Common myeloid progenitor, CD34-positive (primary cell): Measurements from ENCODE around the gene ALDH16A1.
A peak's percentile ranks its signal among the peaks of the same experiment; 100 is the strongest.

Experiments used
- CTCF ChIA-PET: fragments of 350-600 bp; sonication (Branson Sonifier 250); formaldehyde crosslinking; loops from one replicate; lab custom pipeline; 2021; ENCODE audit warnings: antibody characterized with exemption; lab: Charles Lee
- POLR2A ChIA-PET: fragments of 350-600 bp; sonication (Branson Sonifier 250); formaldehyde crosslinking; loops from one replicate; lab custom pipeline; 2021; ENCODE audit warnings: antibody characterized with exemption; lab: Charles Lee
- DNase-seq, 3 donors: peaks; one replicate each; pipeline versions ENCODE4 v3.0.0 to v3.0.0-alpha.2; 2013
- H3K27ac ChIP-seq, 2 experiments: 1 replicate in 1 of 2; 2 replicates in 1 of 2; pipeline ENCODE4 v1.7.0; 2013; ENCODE audit warnings: inconsistent platforms in 2 of 2, low read length in 2 of 2, mild to moderate bottlenecking in 2 of 2, low read depth in 1 of 2, moderate library complexity in 1 of 2; ENCODE audit not compliant: severe bottlenecking in 2 of 2, insufficient read depth in 1 of 2, poor library complexity in 1 of 2
- H3K27me3 ChIP-seq, 5 experiments: replicated peaks in 2 of 5; 1 replicate in 3 of 5; 2 replicates in 2 of 5; pipeline versions ENCODE4 v1.6.1 to v1.7.0; 2013; ENCODE audit warnings: low read length in 4 of 5, mild to moderate bottlenecking in 2 of 5, moderate library complexity in 2 of 5, inconsistent platforms in 1 of 5; ENCODE audit not compliant: insufficient read depth in 5 of 5, control insufficient read depth in 4 of 5
- H3K36me3 ChIP-seq, 4 experiments: 1 replicate in 2 of 4; 2 replicates in 2 of 4; pipeline versions ENCODE4 v1.6.1 to v1.7.0; 2013; ENCODE audit warnings: low read length in 3 of 4, control low read depth in 1 of 4, mild to moderate bottlenecking in 1 of 4; ENCODE audit not compliant: control insufficient read depth in 4 of 4, insufficient read depth in 4 of 4
- H3K4me1 ChIP-seq, 4 experiments: 1 replicate in 3 of 4; 2 replicates in 1 of 4; pipeline versions ENCODE4 v1.6.1 to v1.7.1; 2013; ENCODE audit warnings: low read length in 3 of 4, mild to moderate bottlenecking in 3 of 4, control low read depth in 1 of 4, inconsistent platforms in 1 of 4, moderate library complexity in 1 of 4; ENCODE audit not compliant: control insufficient read depth in 4 of 4, insufficient read depth in 4 of 4; ENCODE audit errors: control extremely low read depth in 1 of 4
- H3K4me3 ChIP-seq, 7 experiments: 1 replicate in 4 of 7; 2 replicates in 3 of 7; pipeline versions ENCODE4 v1.5.1 to v1.7.0; 2013; ENCODE audit warnings: mild to moderate bottlenecking in 7 of 7, low read length in 6 of 7, moderate library complexity in 6 of 7, inconsistent platforms in 2 of 7, low read depth in 2 of 7, control low read depth in 1 of 7; ENCODE audit not compliant: insufficient read depth in 4 of 7, control insufficient read depth in 1 of 7; ENCODE audit errors: extremely low read depth in 1 of 7
- H3K9me3 ChIP-seq, 5 experiments: 1 replicate in 4 of 5; 2 replicates in 1 of 5; pipeline versions ENCODE4 v1.6.1 to v1.7.1; 2013; ENCODE audit warnings: low read length in 4 of 5, mild to moderate bottlenecking in 2 of 5, inconsistent platforms in 1 of 5, low read depth in 1 of 5, moderate library complexity in 1 of 5; ENCODE audit not compliant: control insufficient read depth in 4 of 5, insufficient read depth in 2 of 5; ENCODE audit errors: control extremely low read depth in 1 of 5
- WGBS: methylation state at CpG from one replicate; pipeline ENCODE4 v1.1.5; 2013; ENCODE audit not compliant: insufficient coverage; 5-methylcytosine and 5-hydroxymethylcytosine counted together

The ALDH16A1 gene

DNA sequence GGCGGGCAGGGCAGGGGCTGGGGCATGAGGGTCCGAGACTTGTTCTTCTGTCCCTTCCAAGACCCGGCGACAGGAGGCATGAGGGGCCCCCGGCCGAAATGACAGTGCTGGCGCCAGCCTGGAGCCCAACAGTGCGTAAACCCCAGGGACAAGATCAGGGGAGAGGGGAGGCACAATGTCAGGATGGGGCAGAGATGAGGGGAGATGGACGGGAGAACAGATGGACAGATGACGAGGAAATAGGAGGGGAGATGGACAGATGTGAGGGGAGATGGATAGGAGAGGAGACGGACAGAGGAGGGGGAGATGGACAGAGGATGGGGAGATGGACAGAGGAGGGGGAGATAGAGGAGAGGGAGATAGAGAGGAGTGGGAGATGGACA, 21.5 kb downstream of the ALDH16A1 start:
- Histone ChIP-seq H3K9me3 (no peaks in the 10 kb centered on the region), H3K4me1 (peaks cover 4 to 52% (median 47%) of the 10 kb centered on the region in 4 experiments), H3K27ac (peak overlapping the region in 1 of 2 experiments; percentile 79), H3K36me3 (peaks cover 0 to 3% (median 0%) of the 10 kb centered on the region in 4 experiments), H3K27me3 (no peaks in the 10 kb centered on the region), H3K4me3 (peak overlapping the region; percentile 23 to 81 (median 65))
- no peak for DNase-seq
- ChIA-PET CTCF (interaction anchor here (0.7 to 2.2 kb wide), 3 partner anchors 74 to 121 kb away, joined by 3 to 23 read pairs (median 3); no protein-coding TSS in a partner anchor), POLR2A (interaction anchor here (1.1 kb wide), 1 partner anchor 21 kb away, joined by 4 read pairs; the partner anchor contains the start of gene ALDH16A1)
- 7% methylated on average over 11 of the region's 11 CpGs for WGBS

DNA sequence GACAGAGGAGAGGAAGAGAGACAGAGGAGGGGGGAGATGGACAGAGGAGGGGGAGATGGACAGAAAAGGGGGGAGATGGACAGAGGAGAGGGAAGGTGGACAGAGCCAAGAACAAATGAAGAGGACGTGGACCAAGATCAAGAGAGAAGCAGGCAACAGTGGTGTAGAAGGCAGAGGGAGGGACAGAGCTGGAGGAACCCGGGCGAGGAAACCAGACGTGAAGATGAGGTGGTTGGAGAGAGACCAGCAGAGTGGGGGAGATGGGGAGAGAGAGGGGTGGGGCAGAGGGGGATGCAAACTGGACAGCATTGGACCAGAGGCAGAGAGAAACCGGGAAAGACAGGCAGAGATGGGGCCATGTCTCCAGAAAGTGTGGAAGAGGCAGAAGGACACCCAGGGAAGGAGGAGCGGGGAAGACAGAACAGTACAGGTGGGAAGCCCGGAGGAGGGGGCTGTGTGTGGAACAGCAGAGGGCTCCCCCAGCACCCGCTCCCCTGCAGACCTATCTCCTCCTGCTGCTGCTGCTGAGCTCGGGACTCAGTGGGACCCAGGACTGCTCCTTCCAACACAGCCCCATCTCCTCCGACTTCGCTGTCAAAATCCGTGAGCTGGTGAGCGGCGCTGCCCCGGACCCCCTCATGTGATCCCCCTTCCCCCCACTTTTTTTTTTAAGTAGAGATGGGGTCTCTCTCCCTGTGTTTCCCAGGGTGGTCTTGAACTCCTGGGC, 22.3 kb downstream of the ALDH16A1 start:
- peaks cover 0 to 3% (median 0%) of the 10 kb centered on the region in 4 experiments for H3K36me3 ChIP-seq
- ChIA-PET CTCF (interaction anchor here (0.8 to 1.8 kb wide), 6 partner anchors 22 to 204 kb away, joined by 3 to 4 read pairs (median 3); partner anchors contain the start of gene ALDH16A1), POLR2A (interaction anchor here (1.3 kb wide), 1 partner anchor 21 kb away, joined by 4 read pairs; the partner anchor contains the start of gene RPS11)
- 76% methylated on average over 10 of the region's 15 CpGs for WGBS
- H3K27me3 ChIP-seq, result no peaks in the 10 kb centered on the region
- no peak overlapping the region for H3K4me3 ChIP-seq
- H3K9me3 ChIP-seq, result no peaks in the 10 kb centered on the region
- H3K4me1 ChIP-seq, result peaks cover 4 to 45% (median 39%) of the 10 kb centered on the region in 4 experiments
- peak overlapping the region in 1 of 2 experiments; percentile 79 for H3K27ac ChIP-seq
- no peak for DNase-seq

DNA sequence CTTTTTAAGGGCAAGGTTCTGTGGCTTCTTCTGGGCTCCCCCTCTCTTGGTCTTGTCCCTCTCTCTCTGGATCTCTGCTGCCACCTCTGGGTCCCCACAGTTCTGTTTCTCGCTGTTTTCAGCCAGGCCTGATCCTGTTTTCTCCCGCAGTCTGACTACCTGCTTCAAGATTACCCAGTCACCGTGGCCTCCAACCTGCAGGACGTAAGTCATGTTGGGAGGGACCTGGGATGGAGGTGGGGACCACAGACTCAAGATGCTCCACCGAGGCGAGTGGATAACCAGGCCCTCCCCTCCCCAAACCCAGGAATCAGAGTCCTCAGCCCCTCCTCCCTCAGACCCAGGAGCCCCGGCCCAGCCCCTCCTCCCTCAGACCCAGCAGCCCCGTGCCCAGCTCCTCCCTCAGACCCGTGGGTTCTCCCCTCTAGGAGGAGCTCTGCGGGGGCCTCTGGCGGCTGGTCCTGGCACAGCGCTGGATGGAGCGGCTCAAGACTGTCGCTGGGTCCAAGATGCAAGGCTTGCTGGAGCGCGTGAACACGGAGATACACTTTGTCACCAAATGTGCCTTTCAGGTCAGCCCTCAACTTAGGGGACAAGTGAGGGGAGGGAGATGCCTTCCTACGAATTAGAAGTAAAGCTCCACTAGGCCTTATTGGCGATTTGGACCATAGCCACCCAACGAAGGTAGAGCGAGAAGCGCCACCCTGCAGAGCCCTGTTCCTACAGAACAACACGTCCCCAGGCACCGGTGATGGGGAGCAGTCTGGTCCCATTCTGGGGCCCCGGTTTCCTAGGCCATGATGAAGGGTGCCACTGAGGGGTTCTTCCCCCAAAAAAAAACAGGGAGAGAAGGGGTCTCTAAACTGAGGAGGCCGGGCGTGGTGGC, 23.2 kb downstream of the ALDH16A1 start:
- H3K27ac ChIP-seq, result no peak overlapping the region
- no peaks in the 10 kb centered on the region for H3K9me3 ChIP-seq
- no peaks in the 10 kb centered on the region for H3K27me3 ChIP-seq
- ChIA-PET POLR2A (interaction anchor here (1.3 kb wide), 1 partner anchor 20 kb away, joined by 4 read pairs; the partner anchor contains the start of gene RPS11), CTCF (interaction anchor here (0.8 to 1.8 kb wide), 8 partner anchors 22 to 203 kb away, joined by 3 to 4 read pairs (median 3); partner anchors contain the start of genes ALDH16A1 and PIH1D1)
- H3K4me1 ChIP-seq, result peaks cover 0 to 36% (median 30%) of the 10 kb centered on the region in 4 experiments
- WGBS, result 69% methylated on average over 20 of the region's 27 CpGs
- H3K4me3 ChIP-seq, result no peak overlapping the region
- peak in 2 of 3 donors; percentile 70 to 73 for DNase-seq
- no peaks in the 10 kb centered on the region for H3K36me3 ChIP-seq

DNA sequence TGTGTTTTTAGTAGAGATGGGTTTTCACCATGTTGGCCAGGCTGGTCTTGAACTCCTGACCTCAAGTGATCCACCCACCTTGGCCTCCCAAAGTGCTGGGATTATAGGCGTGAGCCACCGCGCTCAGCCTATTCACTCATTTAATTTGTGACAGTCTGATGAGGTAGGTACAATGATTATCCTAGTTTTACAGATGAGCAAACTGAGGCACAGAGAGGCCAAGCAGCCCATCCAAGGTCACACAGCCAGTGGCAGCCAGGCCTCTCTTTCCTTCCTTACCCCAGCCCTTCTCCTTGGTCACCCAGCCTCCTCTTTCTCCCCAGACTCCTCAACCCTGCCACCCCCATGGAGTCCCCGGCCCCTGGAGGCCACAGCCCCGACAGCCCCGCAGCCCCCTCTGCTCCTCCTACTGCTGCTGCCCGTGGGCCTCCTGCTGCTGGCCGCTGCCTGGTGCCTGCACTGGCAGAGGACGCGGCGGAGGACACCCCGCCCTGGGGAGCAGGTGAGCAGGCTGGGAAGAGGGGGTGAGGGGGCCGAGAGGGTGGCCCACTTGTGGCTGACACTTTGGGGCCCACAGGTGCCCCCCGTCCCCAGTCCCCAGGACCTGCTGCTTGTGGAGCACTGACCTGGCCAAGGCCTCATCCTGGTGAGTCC, 27.1 kb downstream of the ALDH16A1 start:
- WGBS, result 96% methylated on average over 9 of the region's 14 CpGs
- CTCF ChIA-PET, result interaction anchor here (1.2 to 1.6 kb wide), 2 partner anchors 13 to 49 kb away, joined by 3 to 4 read pairs; no protein-coding TSS in a partner anchor
- POLR2A ChIA-PET, result no interaction called here
- H3K9me3 ChIP-seq, result no peaks in the 10 kb centered on the region
- no peak overlapping the region for H3K4me3 ChIP-seq
- no peaks in the 10 kb centered on the region for H3K27me3 ChIP-seq
- H3K27ac ChIP-seq, result no peak overlapping the region
- H3K4me1 ChIP-seq, result peaks cover 0 to 11% (median 7%) of the 10 kb centered on the region in 4 experiments
- DNase-seq, result no peak
- no peaks in the 10 kb centered on the region for H3K36me3 ChIP-seq

DNA sequence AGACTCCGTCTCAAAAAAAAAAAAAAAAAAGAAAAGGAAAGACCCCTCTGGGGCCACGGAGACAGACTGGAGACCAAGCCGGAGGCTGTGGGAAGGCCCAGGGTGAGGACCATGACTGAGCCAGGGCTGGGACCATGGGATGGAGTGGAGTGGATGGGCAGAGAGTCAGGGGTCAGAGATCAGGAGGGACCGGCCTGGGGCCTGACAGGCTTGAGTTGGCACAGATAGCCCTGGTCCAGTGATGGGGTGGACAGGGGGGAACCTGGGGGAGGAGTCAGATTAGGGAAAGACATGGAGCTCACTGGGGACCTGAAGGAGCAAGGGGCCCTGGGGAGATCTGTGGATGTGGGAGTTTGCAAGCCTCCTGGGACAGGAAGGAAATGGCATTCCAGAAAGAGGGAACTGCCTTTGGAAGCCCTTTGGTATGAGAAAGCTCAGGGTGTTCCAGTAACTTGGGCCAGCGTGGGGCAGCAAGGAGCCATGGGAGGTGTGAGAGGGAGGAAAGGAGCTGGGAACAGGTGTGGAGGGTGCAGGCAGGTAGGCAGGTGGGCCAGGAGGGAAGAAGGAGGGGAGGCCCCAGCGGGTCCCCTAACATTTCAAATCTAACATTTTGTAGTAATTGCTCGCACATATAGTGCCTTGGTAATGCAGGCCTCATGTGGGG, 28.1 kb downstream of the ALDH16A1 start:
- POLR2A ChIA-PET, result no interaction called here
- CTCF ChIA-PET, result interaction anchor here (0.7 to 1.2 kb wide), 2 partner anchors 11 to 30 kb away, joined by 3 read pairs; no protein-coding TSS in a partner anchor
- Histone ChIP-seq H3K27me3 (no peaks in the 10 kb centered on the region), H3K4me3 (no peak overlapping the region), H3K4me1 (peaks cover 0 to 6% (median 1%) of the 10 kb centered on the region in 4 experiments), H3K27ac (no peak overlapping the region), H3K36me3 (no peaks in the 10 kb centered on the region), H3K9me3 (no peaks in the 10 kb centered on the region)
- DNase-seq, result no peak
- 100% methylated on average over 2 of the region's 7 CpGs for WGBS

DNA sequence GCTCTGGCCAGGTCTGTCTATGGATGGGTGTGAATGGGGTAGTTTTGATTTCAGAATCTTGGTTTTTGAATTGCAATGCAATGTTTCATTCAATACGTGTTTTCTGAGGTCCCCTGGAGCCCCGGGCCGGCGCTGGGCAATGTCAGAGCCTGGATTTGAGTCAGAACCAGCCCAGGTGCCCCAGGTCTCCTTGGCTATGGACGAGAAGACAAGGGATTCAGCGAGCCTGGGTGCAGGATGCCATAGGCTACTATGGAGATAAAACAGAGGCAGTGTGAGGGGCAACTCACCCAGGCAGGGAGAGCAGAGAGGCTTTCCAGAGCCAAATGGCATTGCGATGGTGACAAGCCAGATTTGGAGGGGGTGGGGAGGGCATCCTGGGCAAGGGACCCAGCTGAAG, 33.2 kb downstream of the ALDH16A1 start:
- Histone ChIP-seq H3K9me3 (no peaks in the 10 kb centered on the region), H3K27ac (no peak overlapping the region), H3K27me3 (no peaks in the 10 kb centered on the region), H3K4me1 (peaks cover 12 to 24% (median 18%) of the 10 kb centered on the region in 4 experiments), H3K36me3 (peaks cover 7 to 28% (median 18%) of the 10 kb centered on the region in 4 experiments), H3K4me3 (no peak overlapping the region)
- ChIA-PET POLR2A (no interaction called here), CTCF (interaction anchor here (0.6 to 3.0 kb wide), 2 partner anchors 9 to 752 kb away, joined by 3 to 9 read pairs; partner anchors contain the start of gene RPS11)
- 100% methylated on average over 7 of the region's 7 CpGs for WGBS
- no peak for DNase-seq
